ENCODE data around the gene KDM4C.
"Not testable (repeated sequence)": the region's sequence is repeated elsewhere in the genome, so short reads cannot be mapped to it uniquely, and the experiment has no call there.

Gene KDM4C

GRCh38 chr9:6757456-6758247 is at the start of gene KDM4C:
KDM4C (plus strand) TSS chr9:6757973; CDS start chr9:6792989, 35,016 bp downstream.
- TF ChIP-seq CTCF (conservative IDR thresholded peaks at IDR 0.05; ENCODE audit: control insufficient read depth, insufficient read depth, low read depth, low read length), result no peak
- H3K4me3 ChIP-seq (ENCODE audit: control insufficient read depth, low read depth, low read length), result peak within 1 kb of the TSS; percentile 87
- DNase-seq (ENCODE audit: low read depth), result peak; percentile 90

GRCh38 chr9:6708732-6709131 is 49.0 kb upstream of the KDM4C start:
- TF ChIP-seq CTCF (conservative IDR thresholded peaks at IDR 0.05; ENCODE audit: control insufficient read depth, insufficient read depth, low read depth, low read length), result no peak
- H3K4me3 ChIP-seq (ENCODE audit: control insufficient read depth, low read depth, low read length), result no peak overlapping the region
- no peak for DNase-seq (ENCODE audit: low read depth)

DNA sequence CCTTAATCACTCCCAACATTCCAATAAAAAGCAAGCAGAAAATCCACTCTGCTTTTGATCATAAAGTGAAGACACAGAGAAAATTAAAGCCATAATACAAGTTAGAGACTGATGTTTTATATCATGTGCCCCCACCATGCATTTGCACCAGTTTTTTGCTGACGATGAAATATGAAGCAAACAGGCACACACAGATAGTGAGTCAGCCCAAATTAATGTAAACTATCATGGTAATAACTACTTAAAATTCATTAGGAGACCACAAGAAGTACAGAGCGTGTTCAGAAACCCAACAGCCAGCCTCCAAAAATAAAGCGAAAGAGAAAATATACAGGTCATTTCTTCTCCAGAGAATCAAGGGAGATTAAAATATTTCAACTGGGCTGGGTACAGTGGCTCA is 46.4 kb upstream of the KDM4C start:
- no peak for TF ChIP-seq CTCF (conservative IDR thresholded peaks at IDR 0.05; ENCODE audit: control insufficient read depth, insufficient read depth, low read depth, low read length)
- DNase-seq (ENCODE audit: low read depth), result peak; percentile 53
- H3K4me3 ChIP-seq (ENCODE audit: control insufficient read depth, low read depth, low read length), result no peak overlapping the region

GRCh38 chr9:6712041-6712440 is 45.7 kb upstream of the KDM4C start:
- no peak for TF ChIP-seq CTCF (conservative IDR thresholded peaks at IDR 0.05; ENCODE audit: control insufficient read depth, insufficient read depth, low read depth, low read length)
- no peak for DNase-seq (ENCODE audit: low read depth)
- H3K4me3 ChIP-seq (ENCODE audit: control insufficient read depth, low read depth, low read length), result no peak overlapping the region

DNA sequence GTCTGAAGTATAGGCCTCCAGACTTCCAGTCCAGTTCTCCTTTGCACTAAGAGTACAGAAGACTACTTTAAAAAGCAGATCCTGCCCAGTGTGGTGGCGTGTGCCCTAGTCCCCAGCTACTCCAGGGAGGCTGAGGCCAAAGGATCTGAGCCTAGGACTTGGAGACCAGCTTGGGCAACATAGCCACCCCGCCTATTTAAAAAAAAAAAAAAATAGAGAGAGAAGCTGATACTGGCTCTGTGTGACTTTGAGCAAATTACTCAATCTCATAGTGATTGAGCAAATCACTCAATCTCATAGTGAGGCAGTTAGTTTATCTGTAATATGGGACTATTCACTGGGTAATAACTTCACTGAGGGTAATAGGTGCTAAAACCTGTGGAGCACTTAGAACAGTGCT is 43.6 kb upstream of the KDM4C start:
- no peak for TF ChIP-seq CTCF (conservative IDR thresholded peaks at IDR 0.05; ENCODE audit: control insufficient read depth, insufficient read depth, low read depth, low read length)
- no peak overlapping the region for H3K4me3 ChIP-seq (ENCODE audit: control insufficient read depth, low read depth, low read length)
- DNase-seq (ENCODE audit: low read depth), result no peak

DNA sequence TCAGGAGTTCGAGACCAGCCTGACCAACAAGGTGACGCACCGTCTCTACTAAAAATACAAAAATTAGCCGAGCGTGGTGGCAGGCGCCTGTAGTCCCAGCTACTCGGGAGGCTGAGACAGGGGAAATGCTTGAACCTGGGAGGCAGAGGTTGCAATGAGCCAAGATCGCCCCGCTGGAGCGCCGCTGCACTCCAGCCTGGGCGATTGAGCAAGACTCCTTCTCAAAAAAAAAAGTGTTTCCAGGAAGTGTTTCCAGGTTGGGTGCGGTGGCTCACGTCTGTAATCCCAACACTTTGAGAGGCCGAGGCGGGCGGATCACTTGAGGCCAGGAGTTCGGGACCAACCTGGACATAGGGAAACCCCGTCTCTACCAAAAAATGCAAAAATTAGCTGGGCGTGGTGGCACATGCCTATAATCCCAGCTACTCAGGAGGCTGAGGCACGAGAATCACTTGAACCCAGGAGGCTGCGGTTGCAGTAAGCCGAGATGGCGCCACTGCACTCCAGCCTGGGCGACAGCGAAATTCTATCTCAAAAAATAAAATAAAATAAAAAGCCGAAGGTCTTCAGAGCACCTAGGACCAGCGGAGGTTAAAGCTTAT is 42.5 kb upstream of the KDM4C start:
- DNase-seq (ENCODE audit: low read depth); H3K4me3 ChIP-seq (ENCODE audit: control insufficient read depth, low read depth, low read length): not testable (repeated sequence)

All from fibroblast of mammary gland (primary cell).